IMR-90 (cell line): Measurements from ENCODE around the gene PODNL1. TPM values are rescaled to one million over a fixed set of nuclear protein-coding genes. Genes with fewer than 3 reads are reported as not detected.

ENCODE experiments used
- ATAC-seq: fragments of 200-7000 bp; cut with Tn5 transposase; 2 replicates; pipeline ENCODE4 v1.9.1; 2020; ENCODE audit warnings: low read depth, mild to moderate bottlenecking, moderate library complexity
- BruUV-seq: library from RNA; stranded (reverse); fragments of 400-500 nt; replicated peaks from 2 replicates; lab custom pipeline; 2021; lab: Mats Ljungman, UMichigan
- CTCF ChIA-PET: fragments of 300-600 bp; formaldehyde crosslinking; extraction: SDS; loops from one replicate; lab custom pipeline; 2021; ENCODE audit warnings: antibody characterized with exemption; lab: Yijun Ruan, JAX
- POLR2A ChIA-PET: fragments of 300-600 bp; sonication (Branson Sonifier 250); formaldehyde crosslinking; loops from one replicate; lab custom pipeline; 2022; ENCODE audit warnings: antibody characterized with exemption; ENCODE audit not compliant: unreplicated experiment; lab: Charles Lee
- DNase-seq: peaks from one replicate; pipeline ENCODE4 v3.0.0; 2013
- H2AFZ ChIP-seq: replicated peaks from 2 replicates; pipeline ENCODE3; 2013; ENCODE audit warnings: low read length, mild to moderate bottlenecking; ENCODE audit not compliant: poor library complexity
- H2AK5ac ChIP-seq: 2 replicates; pipeline ENCODE4 v1.6.1; 2013; ENCODE audit warnings: low read depth, low read length, inconsistent platforms
- H2AK9ac ChIP-seq: replicated peaks from 2 replicates; pipeline ENCODE3; 2013; ENCODE audit warnings: mild to moderate bottlenecking, low read depth, low read length, moderate library complexity; ENCODE audit not compliant: poor library complexity
- H2BK120ac ChIP-seq: 2 replicates; pipeline ENCODE4 v1.6.1; 2013; ENCODE audit warnings: low read depth, low read length, inconsistent platforms
- H2BK15ac ChIP-seq: 3 replicates; pipeline ENCODE4 v1.6.1; 2013; ENCODE audit warnings: low read depth, low read length, inconsistent platforms
- H2BK20ac ChIP-seq: 2 replicates; pipeline ENCODE4 v1.6.1; 2013; ENCODE audit warnings: low read depth, mild to moderate bottlenecking, inconsistent platforms, low read length, moderate library complexity
- H2BK5ac ChIP-seq: 2 replicates; pipeline ENCODE4 v1.6.1; 2013; ENCODE audit warnings: mild to moderate bottlenecking, low read depth, low read length, inconsistent platforms; ENCODE audit not compliant: poor library complexity, severe bottlenecking
- H3K14ac ChIP-seq: replicated peaks from 2 replicates; pipeline ENCODE4 v1.6.1; 2013; ENCODE audit warnings: low read depth, low read length, inconsistent platforms
- H3K18ac ChIP-seq: 2 replicates; pipeline ENCODE4 v1.6.1; 2013; ENCODE audit warnings: low read depth, low read length, control low read depth
- H3K23ac ChIP-seq: 2 replicates; pipeline ENCODE4 v1.6.1; 2013; ENCODE audit warnings: low read depth, low read length, inconsistent platforms
- H3K27ac ChIP-seq: 2 replicates; pipeline ENCODE4 v1.5.1; 2013; ENCODE audit warnings: mild to moderate bottlenecking, control low read depth, low read length; ENCODE audit not compliant: insufficient read depth
- H3K27me3 ChIP-seq: 2 replicates; pipeline ENCODE4 v1.6.1; 2013; ENCODE audit warnings: low read length; ENCODE audit not compliant: control insufficient read depth, insufficient read depth
- H3K36me3 ChIP-seq: 2 replicates; pipeline ENCODE4 v1.6.1; 2013; ENCODE audit warnings: low read length, mixed read lengths; ENCODE audit not compliant: control insufficient read depth, insufficient read depth
- H3K4ac ChIP-seq: 2 replicates; pipeline ENCODE4 v1.6.1; 2013; ENCODE audit warnings: low read depth, low read length, inconsistent platforms
- H3K4me1 ChIP-seq: 2 replicates; pipeline ENCODE4 v1.6.1; 2013; ENCODE audit warnings: low read length, mixed read lengths; ENCODE audit not compliant: control insufficient read depth, insufficient read depth
- H3K4me2 ChIP-seq: 2 replicates; pipeline ENCODE4 v1.6.1; 2013; ENCODE audit warnings: low read depth, mild to moderate bottlenecking, control low read depth, low read length, moderate library complexity
- H3K4me3 ChIP-seq: 2 replicates; pipeline ENCODE4 v1.5.1; 2013; ENCODE audit warnings: low read depth, mild to moderate bottlenecking, control low read depth, low read length, moderate library complexity; ENCODE audit not compliant: insufficient read depth
- H3K56ac ChIP-seq: 2 replicates; pipeline ENCODE4 v1.6.1; 2013; ENCODE audit warnings: low read length, inconsistent platforms; ENCODE audit not compliant: insufficient read depth; ENCODE audit errors: extremely low read depth
- H3K79me1 ChIP-seq, 2 experiments: 2 replicates each; pipeline ENCODE4 v1.6.1; 2013; ENCODE audit warnings: low read length in 2 of 2, inconsistent platforms in 1 of 2, low read depth in 1 of 2
- H3K9ac ChIP-seq: 2 replicates; pipeline ENCODE4 v1.6.1; 2013; ENCODE audit warnings: low read depth, low read length, control low read depth
- H3K9me1 ChIP-seq: 2 replicates; pipeline ENCODE4 v1.6.1; 2013; ENCODE audit warnings: low read length, inconsistent platforms; ENCODE audit not compliant: insufficient read depth
- H3K9me3 ChIP-seq: 2 replicates; pipeline ENCODE4 v1.6.1; 2013; ENCODE audit warnings: low read length; ENCODE audit not compliant: control insufficient read depth, insufficient read depth
- H4K20me1 ChIP-seq: 2 replicates; pipeline ENCODE4 v1.6.1; 2013; ENCODE audit warnings: low read length, inconsistent platforms; ENCODE audit not compliant: insufficient read depth
- H4K5ac ChIP-seq: 2 replicates; pipeline ENCODE4 v1.6.1; 2013; ENCODE audit warnings: mild to moderate bottlenecking, low read depth, low read length, control low read depth
- H4K8ac ChIP-seq, 2 experiments: 2 replicates each; pipeline ENCODE4 v1.6.1; 2013; ENCODE audit warnings: low read depth in 2 of 2, low read length in 2 of 2, control low read depth in 1 of 2, inconsistent platforms in 1 of 2
- H4K91ac ChIP-seq: 2 replicates; pipeline ENCODE4 v1.6.1; 2013; ENCODE audit warnings: low read depth, low read length, inconsistent platforms; ENCODE audit not compliant: insufficient read depth
- BHLHE40 ChIP-seq: fragments of 150-350 bp; IDR thresholded peaks from 2 replicates; pipeline ENCODE4 v1.6.1; 2016; ENCODE audit warnings: mild to moderate bottlenecking, low read depth, low read length
- CEBPB ChIP-seq: IDR thresholded peaks from 2 replicates; pipeline ENCODE4 v1.6.1; 2012; ENCODE audit warnings: low read depth, low read length, improper control_type of control experiment
- FOS ChIP-seq: fragments of 150-350 bp; IDR thresholded peaks from 2 replicates; pipeline ENCODE4 v1.6.1; 2016; ENCODE audit warnings: low read depth, low read length
- MAZ ChIP-seq: IDR thresholded peaks from 2 replicates; pipeline ENCODE4 v1.6.1; 2012; ENCODE audit warnings: low read depth, mild to moderate bottlenecking, low read length, improper control_type of control experiment, moderate library complexity, borderline replicate concordance
- NFE2L2 ChIP-seq: fragments of 150-350 bp; IDR thresholded peaks from 2 replicates; pipeline ENCODE4 v1.6.1; 2016; ENCODE audit warnings: low read depth, mild to moderate bottlenecking, low read length
- RFX5 ChIP-seq: IDR thresholded peaks from 2 replicates; pipeline ENCODE4 v1.8.0; 2012; ENCODE audit warnings: low read depth, mild to moderate bottlenecking, low read length, moderate library complexity
- WGBS, 2 experiments: methylation state at CpG; one replicate each; pipeline versions ENCODE4 v1.1.5 to v1.1.7; 2013; ENCODE audit warnings: missing lambda C conversion rate in 2 of 2; ENCODE audit not compliant: insufficient read length in 1 of 2; ENCODE audit errors: extremely low coverage in 2 of 2; 5-methylcytosine and 5-hydroxymethylcytosine counted together
- dilution Hi-C: fragments of 300-500 bp; cut with HindIII; formaldehyde crosslinking; loops from one replicate; pipeline ENCODE4 v1.14.3; 2018; ENCODE audit warnings: low sequenced_read_pairs; ENCODE audit not compliant: unreplicated experiment
- in situ Hi-C: fragments of 300-500 bp; cut with MboI; formaldehyde crosslinking; loops from 3 replicates; pipeline ENCODE4 v1.14.3; 2019; ENCODE audit warnings: low sequenced_read_pairs, inconsistent platforms, mixed read lengths
- intact Hi-C: fragments of 100-400 bp; cut with micrococcal nuclease; formaldehyde crosslinking; loops from 2 replicates; pipeline ENCODE4 v1.10.0; 2022
- polyA plus RNA-seq, 3 experiments: library from polyadenylated mRNA; depleted of rRNA; stranded (reverse); fragments of >200 nt; gene quantifications; 2 replicates each; pipeline ENCODE4 v1.2.3, GENCODE V29; 2012; ENCODE audit warnings: low replicate concordance in 1 of 3
- total RNA-seq: library from RNA; depleted of rRNA; stranded (reverse); fragments of >200 nt; gene quantifications from 2 replicates; pipeline ENCODE4 v1.2.3, GENCODE V29; 2012

The PODNL1 gene
- total and polyA plus RNA-seq, 2 of the 4 experiments (the other 2 are of a cell fraction): under 0.01 to 2.4 TPM

DNA sequence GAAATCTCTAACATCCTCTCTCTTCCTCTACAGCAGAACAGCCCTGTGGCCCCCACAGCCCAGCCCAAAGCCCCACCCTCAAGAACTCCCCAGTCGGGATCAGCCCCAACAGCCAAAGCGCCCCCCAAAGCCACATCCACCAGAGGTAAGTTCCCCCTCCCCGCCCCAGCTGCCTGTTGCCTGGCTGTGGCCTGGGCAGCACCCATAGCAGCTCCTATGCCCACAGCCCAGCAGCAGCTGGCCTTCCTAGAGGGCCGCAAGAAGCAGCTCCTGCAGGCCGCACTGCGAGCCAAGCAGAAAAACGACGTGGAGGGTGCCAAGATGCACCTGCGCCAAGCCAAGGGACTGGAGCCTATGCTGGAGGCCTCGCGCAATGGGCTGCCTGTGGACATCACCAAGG lies 17.7 kb downstream of the PODNL1 start:
- Histone ChIP-seq H3K9ac (no peak overlapping the region), H3K27me3 (no peaks in the 10 kb centered on the region), H2AK5ac (no peak overlapping the region), H2BK5ac (no peak overlapping the region), H3K14ac (no peak overlapping the region), H3K4me3 (no peak overlapping the region), H2AK9ac (no peak overlapping the region), H3K9me1 (no peaks in the 10 kb centered on the region), H3K36me3 (peaks cover 48% of the 10 kb centered on the region), H2BK20ac (no peak overlapping the region), H3K4me1 (peaks cover 2% of the 10 kb centered on the region; the same call in 1 of the 2 replicates), H4K5ac (no peak overlapping the region), H2BK15ac (no peak overlapping the region), H3K4ac (no peak overlapping the region), H4K91ac (no peak overlapping the region), H4K8ac (no peak overlapping the region), H3K9me3 (peaks cover 4% of the 10 kb centered on the region), H3K56ac (no peak overlapping the region), H3K4me2 (no peak overlapping the region), H3K23ac (no peak overlapping the region), H3K27ac (no peak overlapping the region), H4K20me1 (no peaks in the 10 kb centered on the region), H2BK120ac (no peak overlapping the region), H2AFZ (no peak overlapping the region), H3K79me1 (no peaks in the 10 kb centered on the region), H3K18ac (no peak overlapping the region)
- 93% methylated on average over 7 of the region's 11 CpGs; no CpG with 5 or more reads in 1 of the 2 experiments for WGBS, 2 experiments
- no TSS peak for BruUV-seq
- ChIA-PET CTCF (no interaction called here), POLR2A (no interaction called here)
- in situ Hi-C loops: no loop called here
- TF ChIP-seq CEBPB (no peak), FOS (no peak), RFX5 (no peak), MAZ (no peak), NFE2L2 (no peak), BHLHE40 (no peak)
- DNase-seq (no peak), ATAC-seq (no peak)
- intact Hi-C loops: no loop called here
- dilution Hi-C loops: no loop called here
